Heart right ventricle (tissue), 16 donors: ENCODE data around the gene ITPR2. TPM values are rescaled to one million over a fixed set of nuclear protein-coding genes. Genes with fewer than 3 reads are reported as not detected.

Experiments used
- ATAC-seq, 8 donors: fragments of 200-7000 bp; cut with Tn5 transposase; one replicate each; pipeline ENCODE4 v1.9.1; 2020; ENCODE audit warnings: mild to moderate bottlenecking in 8 of 8, moderate library complexity in 8 of 8, moderate number of reproducible peaks in 1 of 8
- DNase-seq, 2 donors: peaks; one replicate each; pipeline ENCODE4 v3.0.0-alpha.2; 2020
- H3K27ac ChIP-seq, 10 donors: fragments of 200-600 bp; sonication (generic) in 2 of 10; one replicate each; pipeline versions ENCODE4 v1.5.0 to v1.8.0; 2020 to 2022; ENCODE audit warnings: mild to moderate bottlenecking in 3 of 10
- H3K27me3 ChIP-seq, 7 donors: fragments of 200-600 bp; one replicate each; pipeline ENCODE4 v1.8.0; 2021 to 2022; ENCODE audit warnings: mild to moderate bottlenecking in 2 of 7
- H3K36me3 ChIP-seq, 9 donors: fragments of 200-600 bp; sonication (generic) in 1 of 9; one replicate each; pipeline versions ENCODE4 v1.5.0 to v1.8.0; 2020 to 2022; ENCODE audit warnings: mild to moderate bottlenecking in 2 of 9
- H3K4me1 ChIP-seq, 9 donors: fragments of 200-600 bp; sonication (generic) in 1 of 9; one replicate each; pipeline versions ENCODE4 v1.5.0 to v1.8.0; 2020 to 2022; ENCODE audit warnings: mild to moderate bottlenecking in 4 of 9
- H3K4me3 ChIP-seq, 10 donors: fragments of 200-600 bp; sonication (generic) in 2 of 10; one replicate each; pipeline versions ENCODE4 v1.5.0 to v1.8.0; 2020 to 2022; ENCODE audit warnings: mild to moderate bottlenecking in 7 of 10, moderate library complexity in 2 of 10
- H3K9me3 ChIP-seq, 11 donors: fragments of 200-600 bp in 10 of 11; sonication (generic) in 2 of 11; one replicate each; pipeline versions ENCODE4 v1.5.0 to v1.8.0; 2013 to 2022; ENCODE audit warnings: mild to moderate bottlenecking in 2 of 11, control low read depth in 1 of 11, moderate library complexity in 1 of 11
- CTCF ChIP-seq, 9 donors: fragments of 200-600 bp; sonication (generic) in 2 of 9; IDR thresholded peaks; one replicate each; pipeline versions ENCODE4 v1.5.0 to v1.8.0; 2021 to 2022; ENCODE audit warnings: antibody characterized with exemption in 9 of 9, mild to moderate bottlenecking in 5 of 9, moderate library complexity in 1 of 9
- WGBS, 2 donors: extraction: QIAGEN DNeasy Blood & Tissue Kit; methylation state at CpG; one replicate each; pipeline ENCODE4 v1.1.7; 2013; ENCODE audit warnings: inconsistent platforms in 1 of 2; 5-methylcytosine and 5-hydroxymethylcytosine counted together
- intact Hi-C, 10 donors: fragments of 100-400 bp; cut with DNase I; formaldehyde crosslinking; loops; one replicate each; pipeline versions ENCODE4 v1.11.1 to v1.14.2; 2022
- polyA plus RNA-seq, 2 donors: library from polyadenylated mRNA; stranded (reverse); fragments of 200-250 nt; gene quantifications; one replicate each; pipeline ENCODE4 v1.2.3, GENCODE V29; 2013
- total RNA-seq, 10 donors: library from RNA; stranded (reverse); fragmentation: NEBNext Ultra II Directional in 3 of 10; extraction: Animal tissue kit (Norgen Biotek cat#: 25700) in 3 of 10; gene quantifications; one replicate each; pipeline versions ENCODE4 v1.2.1 to v1.2.4, GENCODE V29; 2021 to 2023
- donor health status: Arrhythmogenic right ventricular cardiomyopathy.
- donor health status: ischemic (EF 13 %, LVEDD 7.1; RV severe dilation, severe dysfunction).
- donor health status: healthy with polysubstance abuse.
- donor health status: DM: no; HTN: yes; CAD: no.
- donor health status: DM: no; HTN: no; CAD: no.
- donor health status: ischemic (EF 25% LVEDD 6.9; RV normal size, moderate dysfunction).
- donor health status: ischemic (EF 25% LVEDD 5.7; RV mildly dilated, moderate dysfunction).
- donor health status: healthy.
- donor health status: DM: yes; HTN: yes; CAD: no.
- donor health status: Ischemic cardiomyopathy.
- donor health status: ischemic (EF 35%, LVEDD 5.7; RV mildly dilated, moderate dysfunction).
- donor health status: nonischemic (EF 11% LVEDD 7.7; RV severe dilation, severe dysfunction).
- donor health status: DM: yes; HTN: yes; CAD: no.
- donor health status: PGD.
- donor health status: ischemic (EF 29% LVEDD 5.4; RV normal size, mild dysfunction).
- donor health status: nonischemic (EF 23%, LVEDD 6.1; RV moderate dilation, normal function).

The ITPR2 gene
- total and polyA plus RNA-seq, 12 donors, result 2.0 to 18.9 (median 14.3) TPM

GRCh38 chr12:26668847-26669246 is 164.1 kb downstream of the ITPR2 start:
- Histone ChIP-seq H3K27ac (no peak overlapping the region), H3K4me3 (no peak overlapping the region), H3K9me3 (peaks cover 0 to 3% (median 0%) of the 10 kb centered on the region in 11 donors), H3K27me3 (no peaks in the 10 kb centered on the region), H3K4me1 (no peaks in the 10 kb centered on the region), H3K36me3 (peaks cover 0 to 28% (median 0%) of the 10 kb centered on the region in 9 donors)
- ATAC-seq (no peak), DNase-seq (no peak)
- intact Hi-C loops, result no loop called here
- WGBS, 2 donors, result 91 to 95% methylated on average over 3 of the region's 3 CpGs
- no peak for TF ChIP-seq CTCF (IDR thresholded peaks at IDR 0.05)

GRCh38 chr12:26668230-26668629 is 164.8 kb downstream of the ITPR2 start:
- no peak for TF ChIP-seq CTCF (IDR thresholded peaks at IDR 0.05)
- H3K27ac ChIP-seq, result no peak overlapping the region
- no peaks in the 10 kb centered on the region for H3K27me3 ChIP-seq
- WGBS, 2 donors, result 85 to 91% methylated on average over 1 of the region's 1 CpG
- peaks cover 0 to 34% (median 0%) of the 10 kb centered on the region in 9 donors for H3K36me3 ChIP-seq
- no peaks in the 10 kb centered on the region for H3K4me1 ChIP-seq
- intact Hi-C loops, result no loop called here
- no peak for ATAC-seq
- peaks cover 0 to 3% (median 0%) of the 10 kb centered on the region in 11 donors for H3K9me3 ChIP-seq
- DNase-seq, result no peak
- no peak overlapping the region for H3K4me3 ChIP-seq

GRCh38 chr12:26666286-26666685 is 166.7 kb downstream of the ITPR2 start:
- WGBS, 2 donors, result 89 to 92% methylated on average over 5 of the region's 5 CpGs
- intact Hi-C loops, result no loop called here
- H3K4me3 ChIP-seq, result no peak overlapping the region

GRCh38 chr12:26661399-26661798 is 171.6 kb downstream of the ITPR2 start:
- 76 to 99% methylated on average over 3 of the region's 3 CpGs for WGBS, 2 donors
- no peak overlapping the region for H3K4me3 ChIP-seq
- DNase-seq, result no peak
- H3K4me1 ChIP-seq, result no peaks in the 10 kb centered on the region
- no peak overlapping the region for H3K27ac ChIP-seq
- intact Hi-C loops, result no loop called here
- peaks cover 0 to 79% (median 10%) of the 10 kb centered on the region in 9 donors for H3K36me3 ChIP-seq
- no peak for ATAC-seq
- TF ChIP-seq CTCF (IDR thresholded peaks at IDR 0.05), result no peak
- no peaks in the 10 kb centered on the region for H3K9me3 ChIP-seq
- no peaks in the 10 kb centered on the region for H3K27me3 ChIP-seq

More at GRCh38 chr12:26666286-26666685, 166.7 kb downstream of the ITPR2 start:
- DNase-seq, result no peak
- no peak for ATAC-seq
- Histone ChIP-seq H3K4me1 (no peaks in the 10 kb centered on the region), H3K27ac (no peak overlapping the region), H3K9me3 (no peaks in the 10 kb centered on the region), H3K27me3 (no peaks in the 10 kb centered on the region), H3K36me3 (peaks cover 0 to 45% (median 6%) of the 10 kb centered on the region in 9 donors)
- TF ChIP-seq CTCF (IDR thresholded peaks at IDR 0.05), result no peak
